LNCaP clone FGC (cell line): ENCODE data around the gene MYH6.

ENCODE experiments used
- DNase-seq: peaks from one replicate; pipeline ENCODE4 v3.0.0-alpha.2; 2011; ENCODE audit warnings: low read depth
- H3K4me3 ChIP-seq: 2 replicates; pipeline ENCODE4 v1.5.1; 2011; ENCODE audit warnings: mild to moderate bottlenecking, low read depth, low read length, control low read depth
- CTCF ChIP-seq: IDR thresholded peaks from 2 replicates; pipeline ENCODE4 v1.5.1; 2012; ENCODE audit warnings: mild to moderate bottlenecking; ENCODE audit not compliant: control insufficient read depth, insufficient read depth; ENCODE audit errors: extremely low read depth

MYH6 gene

DNA sequence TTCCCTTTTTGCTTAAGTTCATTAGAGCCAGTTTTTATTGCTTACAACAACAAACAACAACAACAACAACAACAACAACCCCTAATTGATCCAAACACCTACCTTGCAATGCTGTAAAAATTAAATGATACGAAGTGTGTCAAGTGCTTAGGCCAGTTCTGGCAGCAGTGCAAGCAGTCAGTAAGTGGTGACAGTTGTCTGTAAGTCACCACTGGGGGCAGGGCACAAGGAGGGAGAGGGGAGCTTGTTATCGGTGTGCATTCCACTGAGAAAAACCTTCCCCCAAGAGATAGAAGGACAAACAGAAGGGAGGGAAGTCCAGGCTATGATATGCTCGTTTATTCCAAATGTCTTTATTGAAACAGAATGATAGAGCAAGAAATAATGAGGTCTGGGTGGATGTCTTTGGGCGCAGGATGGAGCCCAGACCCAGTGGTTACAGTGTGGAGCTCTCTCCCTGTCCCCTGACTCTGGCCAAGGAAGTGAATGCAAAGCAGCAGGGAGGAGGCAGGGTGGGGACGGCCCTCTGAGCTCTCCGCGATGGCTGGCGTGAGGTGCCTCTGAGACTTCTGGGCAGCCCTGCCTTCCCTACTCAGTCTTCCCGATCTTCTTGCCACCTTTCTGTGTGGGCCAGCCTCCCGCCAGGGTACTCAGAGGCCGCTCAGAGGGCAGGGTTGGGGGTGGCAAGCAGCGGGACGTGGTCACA lies 61.9 kb downstream of the MYH6 start:
- TF ChIP-seq CTCF = no peak
- no peak overlapping the region for H3K4me3 ChIP-seq
- DNase-seq = no peak

DNA sequence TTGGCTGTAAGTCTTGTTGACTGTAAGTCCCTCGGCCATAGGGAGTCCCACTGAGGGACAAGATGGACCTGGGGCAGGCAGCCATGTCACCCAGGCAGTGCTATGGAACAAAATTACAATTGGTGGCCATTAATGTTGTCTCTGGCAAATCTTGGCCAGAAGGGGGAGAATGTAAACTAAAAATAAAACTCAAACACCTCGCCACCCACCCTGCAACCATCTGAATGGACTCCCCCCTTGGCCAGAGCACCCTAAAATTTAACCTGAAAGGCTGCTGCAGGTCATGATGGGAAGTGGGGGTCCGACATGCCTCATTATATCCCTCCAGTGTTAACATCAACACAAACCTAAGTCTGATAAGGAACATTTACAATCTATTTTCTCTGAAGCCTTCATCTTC lies 63.6 kb downstream of the MYH6 start:
- DNase-seq = no peak
- H3K4me3 ChIP-seq = no peak overlapping the region
- TF ChIP-seq CTCF = no peak

- no peak overlapping the region for H3K4me3 ChIP-seq
- DNase-seq = no peak
- TF ChIP-seq CTCF = no peak
These were observed 68.4 kb downstream of the MYH6 start for GRCh38 chr14:23339506-23340268.

- no peak overlapping the region for H3K4me3 ChIP-seq
- no peak for DNase-seq
- no peak for TF ChIP-seq CTCF
These were observed 72.5 kb downstream of the MYH6 start for GRCh38 chr14:23335623-23336022.
